Activated effector memory CD4-positive, alpha-beta T cell treated with anti-CD3 and anti-CD28 coated beads, Interleukin-2, amount 50 U/mL, for 16 hours (primary cell): ENCODE measurements around the gene ZDHHC14.

Source experiments
- DNase-seq: peaks from one replicate; pipeline ENCODE4 v3.0.0-alpha.2; 2020

ZDHHC14 gene

DNA sequence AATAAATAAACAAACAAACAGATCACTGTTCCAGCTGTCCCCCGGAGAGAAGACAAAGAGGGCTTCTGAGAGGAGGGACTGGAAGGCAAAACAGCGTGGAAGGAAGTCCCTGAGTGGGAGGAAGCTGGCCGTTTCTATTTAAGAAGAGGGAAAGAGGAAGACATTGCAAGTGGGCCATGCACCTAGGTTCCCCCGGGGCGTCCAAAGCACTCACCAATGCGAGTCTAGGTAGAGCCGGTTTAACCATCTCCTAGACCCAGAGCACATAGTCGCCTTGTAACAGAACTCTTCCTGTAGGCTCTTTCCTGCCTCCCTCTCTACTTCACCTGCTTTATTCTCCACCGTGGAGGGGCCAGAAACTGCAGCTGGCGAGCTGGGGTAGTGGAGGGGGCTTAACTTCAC lies 158.4 kb downstream of the ZDHHC14 start:
- DNase-seq: no peak

DNA sequence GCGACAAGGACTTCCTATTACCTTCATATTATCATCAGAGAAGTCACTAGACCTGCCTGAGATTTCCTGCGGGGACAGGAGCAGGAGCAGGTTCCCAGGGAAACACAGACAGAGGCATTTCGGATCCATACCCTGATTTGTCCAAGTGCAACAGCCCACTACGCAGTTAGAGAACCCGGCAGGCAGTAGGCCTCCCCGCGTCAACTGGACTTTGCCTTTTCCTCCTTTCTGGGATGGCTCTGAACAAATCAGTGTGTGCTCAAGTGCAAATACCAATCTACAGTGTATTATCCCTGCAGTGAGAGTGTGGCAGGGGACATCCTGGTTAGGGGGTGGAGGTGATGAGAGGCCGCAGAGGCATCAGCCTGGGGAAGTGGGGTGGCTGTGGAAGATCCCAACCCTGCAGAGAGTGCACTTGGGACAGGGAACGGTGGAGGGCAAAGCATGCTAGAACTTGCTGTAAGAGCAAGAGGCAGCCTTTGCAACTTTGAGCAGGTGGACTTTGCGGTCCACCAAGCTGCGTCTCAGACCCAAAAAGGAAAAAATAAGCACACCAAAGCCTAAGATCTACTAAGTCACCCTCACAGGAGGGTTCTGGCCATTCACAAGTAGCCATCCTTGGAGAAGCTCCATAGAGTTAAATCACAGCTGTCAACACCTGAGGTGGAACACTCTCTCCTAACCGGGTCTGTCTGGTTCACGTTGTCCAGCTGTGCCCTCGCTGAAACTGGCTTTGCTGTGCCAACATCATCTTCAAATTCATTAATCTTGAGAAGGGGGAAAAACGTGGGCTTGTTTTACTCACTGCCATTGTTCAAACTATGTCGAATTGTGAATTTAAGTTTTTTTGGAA lies 159.1 kb downstream of the ZDHHC14 start:
- no peak for DNase-seq

DNA sequence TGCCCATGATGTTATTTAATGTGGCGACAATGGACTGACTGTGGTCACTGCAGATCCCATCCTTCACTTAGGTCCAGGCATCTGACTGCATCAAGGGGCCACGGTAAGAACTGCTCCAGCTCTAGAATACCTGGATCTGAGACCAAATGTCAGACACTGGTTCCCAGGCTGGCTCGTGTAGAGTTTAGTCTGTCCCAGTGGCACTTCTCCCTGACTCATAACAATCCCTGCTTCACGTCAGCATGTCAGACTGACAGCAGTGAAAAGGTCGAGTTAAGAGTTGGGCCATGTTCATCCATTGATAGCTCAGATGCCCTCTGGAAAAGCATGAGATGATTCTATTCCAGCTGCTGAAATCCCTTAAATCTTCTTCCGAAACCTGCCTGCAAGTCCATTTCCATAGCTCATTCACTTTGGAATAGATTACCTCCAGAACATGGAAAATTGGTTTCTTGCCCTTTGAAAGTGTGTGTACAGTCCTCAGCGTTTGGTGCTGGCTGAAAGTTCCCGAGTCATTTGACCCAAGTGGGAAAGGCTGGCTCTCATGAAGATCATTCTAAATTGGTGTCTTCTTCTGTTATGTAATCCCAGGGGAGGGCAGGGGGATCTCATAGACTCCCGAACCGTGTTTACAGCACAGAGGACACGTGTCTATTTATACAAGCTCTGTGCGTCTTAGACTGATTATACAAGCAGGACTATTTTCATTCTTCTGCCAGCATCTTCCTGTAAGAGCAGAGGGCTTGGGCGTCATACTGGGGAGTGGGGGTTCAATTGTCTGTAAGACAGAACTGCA lies 160.8 kb downstream of the ZDHHC14 start:
- DNase-seq: no peak

DNA sequence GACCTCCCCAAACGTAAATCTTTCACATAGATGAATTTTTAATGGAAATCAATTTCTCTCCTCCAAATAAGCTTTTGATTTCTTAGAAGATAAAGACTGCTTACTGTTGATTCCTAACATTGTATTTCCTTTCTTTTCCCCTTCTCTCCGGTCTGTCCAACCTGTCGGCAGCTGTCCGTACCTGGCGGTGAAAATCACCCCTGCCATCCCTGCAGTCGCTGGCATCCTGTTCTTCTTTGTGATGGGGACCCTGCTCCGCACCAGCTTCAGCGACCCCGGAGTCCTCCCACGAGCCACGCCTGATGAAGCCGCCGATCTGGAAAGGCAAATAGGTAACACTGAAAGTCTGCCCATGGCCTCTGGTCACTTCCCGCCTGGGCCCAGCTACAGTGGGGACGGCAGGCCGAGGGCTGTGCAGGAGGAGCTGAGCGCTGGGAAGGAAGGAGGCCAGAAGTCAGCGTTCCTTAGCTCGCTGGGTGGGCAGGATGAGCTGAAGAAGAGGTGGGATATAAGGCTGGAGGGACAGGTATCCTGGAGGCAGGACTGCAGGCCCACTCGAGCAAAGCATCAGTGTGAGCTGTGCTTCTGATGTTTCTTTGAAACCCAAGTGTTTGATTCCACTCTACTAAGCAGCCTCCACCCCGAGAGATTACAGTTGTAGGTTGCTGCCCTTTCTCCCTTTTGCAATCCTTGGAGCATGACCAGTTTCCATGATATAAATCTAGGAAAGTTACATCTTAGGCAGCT lies 161.6 kb downstream of the ZDHHC14 start:
- no peak for DNase-seq

DNA sequence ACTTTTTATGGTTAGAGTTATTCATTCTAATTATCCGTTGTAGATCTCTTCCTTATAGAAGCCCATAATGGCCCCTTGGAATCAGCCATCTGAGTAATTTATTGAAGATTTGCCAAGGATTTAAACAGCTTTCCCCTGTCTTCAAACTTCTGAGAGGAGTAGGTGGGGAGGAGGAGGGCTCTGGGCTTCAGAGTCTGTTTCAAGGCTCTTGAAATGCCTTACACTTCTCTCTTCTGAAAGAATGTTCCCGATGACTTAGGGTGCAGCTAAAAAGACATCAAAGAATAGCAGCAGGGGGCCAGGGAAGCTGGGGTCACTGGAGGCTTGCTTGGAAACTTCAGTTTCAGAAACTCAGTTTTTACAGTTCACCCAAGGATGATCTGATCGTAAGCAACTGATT lies 165.3 kb downstream of the ZDHHC14 start:
- no peak for DNase-seq

DNA sequence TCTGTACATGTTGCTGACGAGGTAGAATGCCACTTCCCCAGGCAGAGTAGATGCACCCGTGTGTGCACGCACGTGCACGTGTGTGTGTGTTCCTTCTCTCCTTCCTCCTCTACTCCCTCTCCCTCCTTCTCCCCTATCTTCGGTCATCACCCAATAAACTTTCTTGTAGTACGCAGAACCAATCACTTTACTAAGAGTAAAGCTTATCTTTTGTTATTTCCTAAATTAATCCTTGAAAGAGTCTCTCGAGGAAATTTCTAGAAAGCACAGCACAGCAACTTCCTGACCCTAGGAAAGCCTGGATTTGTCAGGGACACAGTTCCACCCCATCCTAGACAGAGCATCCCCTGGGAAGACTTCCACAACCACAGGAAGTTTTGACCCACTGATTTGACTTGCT lies 166.1 kb downstream of the ZDHHC14 start:
- DNase-seq: no peak

DNA sequence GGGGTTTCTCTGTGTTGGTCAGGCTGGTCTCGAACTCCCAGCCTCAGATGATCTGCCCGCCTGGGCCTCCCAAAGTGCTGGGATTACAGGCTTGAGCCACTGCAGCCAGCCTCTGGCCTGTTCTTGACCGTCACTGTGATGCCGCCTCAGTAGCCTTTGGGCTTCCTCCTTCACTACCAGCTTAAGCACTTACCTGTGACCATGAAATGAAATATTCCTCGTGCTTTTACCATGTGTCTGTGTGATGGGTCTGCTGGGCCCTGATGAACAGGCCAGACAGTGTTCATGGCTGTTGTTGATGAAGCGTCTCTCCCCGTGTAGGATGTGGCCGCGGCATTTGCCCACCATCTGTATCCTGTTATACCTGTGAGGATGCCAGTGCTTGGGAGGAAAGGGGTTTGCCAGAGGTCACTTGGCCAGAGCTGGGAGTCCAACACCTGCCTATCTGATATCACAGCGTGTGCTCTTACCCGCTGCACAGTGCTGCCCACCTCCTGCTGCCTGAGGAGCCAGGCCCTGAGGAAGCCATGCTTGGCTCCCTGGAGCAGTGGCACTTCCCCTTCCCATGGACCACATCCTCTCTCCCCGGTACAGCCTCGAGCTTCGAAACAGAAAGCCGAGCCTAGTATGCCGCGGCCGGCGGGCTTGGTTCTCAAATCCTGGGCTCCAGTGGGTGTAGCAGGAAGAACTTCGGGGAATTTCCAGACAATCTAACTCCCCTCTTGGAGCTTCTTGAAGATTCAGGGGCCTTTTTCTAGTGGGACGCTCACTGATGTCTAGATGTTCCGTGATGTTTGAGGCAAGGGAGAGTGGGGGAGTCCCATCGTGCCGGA lies 167.9 kb downstream of the ZDHHC14 start:
- DNase-seq: no peak

DNA sequence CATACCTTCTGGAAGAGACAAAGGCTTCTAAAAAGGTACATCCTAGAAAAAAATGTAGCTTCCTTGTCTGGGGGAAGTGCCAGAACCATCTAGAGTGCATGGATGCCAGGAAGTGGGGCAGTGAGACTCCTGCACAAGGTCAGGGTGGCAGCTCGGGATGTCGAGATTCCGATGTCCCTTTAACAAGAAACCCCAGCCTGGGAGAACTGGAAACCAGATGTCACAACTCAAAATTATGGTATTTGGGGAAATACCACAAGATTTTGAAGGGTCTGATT lies 168.4 kb downstream of the ZDHHC14 start:
- DNase-seq: no peak

DNA sequence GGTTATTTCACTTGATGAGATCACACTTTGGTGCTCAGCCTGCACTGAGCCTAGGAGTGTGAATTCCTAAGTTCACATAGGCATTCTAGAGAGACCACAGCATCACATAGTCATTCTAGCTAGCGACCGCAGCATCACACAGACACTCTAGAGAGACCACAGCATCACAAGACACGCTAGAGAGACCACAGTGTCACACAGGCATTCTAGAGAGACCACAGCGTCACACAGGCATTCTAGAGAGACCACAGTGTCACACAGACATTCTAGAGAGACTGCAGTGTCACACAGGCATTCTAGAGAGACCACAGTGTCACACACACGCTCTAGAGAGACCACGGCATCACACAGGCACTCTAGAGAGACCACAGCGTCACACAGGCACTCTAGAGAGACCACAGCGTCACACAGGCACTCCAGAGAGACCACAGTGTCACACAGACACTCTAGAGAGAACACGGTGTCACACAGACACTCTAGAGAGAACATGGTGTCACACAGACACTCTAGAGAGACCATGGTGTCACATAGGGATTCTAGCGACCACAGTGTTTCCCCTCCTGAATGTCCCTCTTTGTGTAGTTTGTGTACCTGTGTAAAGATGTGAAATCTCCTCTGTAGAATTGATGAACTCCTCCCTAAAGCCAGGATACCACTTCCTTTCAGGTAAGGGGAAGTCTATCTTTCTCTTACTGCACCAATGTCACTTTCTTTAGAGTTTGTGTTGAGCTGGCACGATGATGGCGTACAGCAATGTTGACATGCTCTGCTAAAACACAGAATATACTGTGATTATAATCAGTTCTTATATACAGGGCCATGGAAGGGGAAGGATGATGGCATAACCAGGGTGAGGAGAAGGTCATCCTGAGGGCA lies 169.4 kb downstream of the ZDHHC14 start:
- no peak for DNase-seq

DNA sequence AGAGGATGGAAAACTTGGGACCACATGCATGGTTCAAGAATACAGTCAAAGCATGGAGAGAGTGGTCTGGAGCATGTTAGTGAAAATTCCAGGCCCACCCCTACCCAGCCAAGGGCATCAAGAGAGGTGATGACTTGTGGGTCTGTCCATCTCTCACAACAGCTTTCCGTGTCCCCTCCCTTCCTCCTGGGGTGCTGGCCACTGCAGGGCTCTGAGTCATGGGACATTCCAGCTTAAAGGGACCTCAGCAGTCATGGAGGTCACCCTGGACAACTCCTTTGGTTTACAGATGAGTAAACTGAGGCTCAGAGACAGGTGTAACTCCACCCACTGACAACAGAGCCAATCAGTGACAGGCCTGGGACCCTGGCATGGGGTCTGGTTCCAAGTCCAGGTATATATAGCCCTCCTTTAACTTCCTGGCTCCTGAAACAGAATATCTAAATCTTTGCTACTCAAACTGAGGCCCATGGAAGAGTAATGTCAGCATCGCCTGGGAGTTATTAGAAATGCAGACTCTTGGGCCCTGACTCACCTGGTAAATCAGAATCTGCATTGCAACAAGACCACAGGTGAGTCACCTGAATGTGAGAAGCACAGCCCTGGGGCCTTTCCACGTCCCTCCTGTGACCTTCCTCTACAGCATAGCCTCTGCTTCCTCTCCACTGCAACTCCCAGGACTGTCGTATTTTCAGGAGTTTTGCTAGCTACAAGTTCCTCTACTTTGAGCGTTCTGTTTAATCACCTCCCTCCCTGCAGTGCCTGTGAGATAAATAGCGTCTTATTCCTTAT lies 170.2 kb downstream of the ZDHHC14 start:
- DNase-seq: no peak

DNA sequence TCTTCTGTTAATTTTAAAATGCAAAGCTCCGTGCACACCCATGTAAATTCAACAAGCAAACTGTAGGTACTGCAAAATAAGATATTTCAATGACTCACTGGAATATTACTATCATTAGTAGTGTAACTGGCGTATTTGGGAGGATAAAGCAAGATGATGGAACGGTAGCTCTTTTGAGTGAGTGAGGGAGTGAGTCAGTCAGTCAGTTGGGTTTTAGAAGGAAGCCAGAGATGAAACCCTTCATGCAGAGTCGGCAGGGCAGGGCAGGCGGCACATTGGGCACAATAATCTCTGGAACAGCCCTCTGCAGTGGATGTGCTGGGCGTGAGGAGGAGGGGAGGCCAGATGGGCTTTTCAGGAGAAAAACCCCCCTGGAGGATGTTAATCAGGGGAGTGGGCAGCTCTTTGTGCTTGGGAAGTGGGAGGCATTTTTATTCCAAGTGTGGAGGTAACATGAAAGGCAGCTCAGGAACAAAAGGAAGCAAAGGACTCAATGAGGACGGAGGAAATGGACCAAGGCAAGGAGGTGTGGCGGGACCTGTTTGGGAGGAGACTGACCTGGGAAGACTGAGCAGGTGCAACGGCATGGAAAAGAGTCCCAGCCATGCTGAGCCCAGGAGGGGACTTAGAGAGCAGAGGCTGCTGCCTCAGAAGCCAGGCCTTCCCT lies 171.2 kb downstream of the ZDHHC14 start:
- DNase-seq: no peak

DNA sequence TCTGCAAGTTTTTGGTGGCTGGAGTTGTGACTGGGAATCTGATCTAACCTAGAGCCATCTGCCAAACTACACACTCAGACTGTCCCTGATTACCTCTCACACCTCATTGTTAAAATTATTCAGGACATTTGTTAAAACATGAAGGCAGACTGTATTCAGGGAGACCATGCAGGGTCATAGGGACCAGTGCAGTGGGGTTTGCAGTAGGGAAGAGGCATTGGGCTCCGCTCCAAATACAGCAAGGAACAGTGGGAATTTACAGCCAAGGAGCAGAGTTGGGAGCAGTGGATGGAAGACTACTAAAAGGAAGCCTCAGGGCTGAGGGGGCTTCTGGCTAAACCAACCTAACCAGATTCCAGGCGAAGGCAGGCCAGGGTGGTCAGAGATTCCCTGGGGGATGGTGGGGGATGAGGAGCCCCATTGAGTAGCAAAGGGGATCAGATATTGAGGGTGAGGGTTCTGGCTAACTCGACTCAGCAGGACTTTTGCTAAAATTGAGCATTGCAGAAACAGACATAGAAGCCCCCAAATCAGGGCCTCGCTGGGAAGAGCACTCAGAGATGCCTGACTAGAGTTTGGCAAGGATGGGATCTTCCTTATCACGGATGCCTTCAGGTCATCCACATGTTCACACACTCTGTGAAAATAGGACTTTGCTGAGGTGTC lies 172.0 kb downstream of the ZDHHC14 start:
- no peak for DNase-seq

DNA sequence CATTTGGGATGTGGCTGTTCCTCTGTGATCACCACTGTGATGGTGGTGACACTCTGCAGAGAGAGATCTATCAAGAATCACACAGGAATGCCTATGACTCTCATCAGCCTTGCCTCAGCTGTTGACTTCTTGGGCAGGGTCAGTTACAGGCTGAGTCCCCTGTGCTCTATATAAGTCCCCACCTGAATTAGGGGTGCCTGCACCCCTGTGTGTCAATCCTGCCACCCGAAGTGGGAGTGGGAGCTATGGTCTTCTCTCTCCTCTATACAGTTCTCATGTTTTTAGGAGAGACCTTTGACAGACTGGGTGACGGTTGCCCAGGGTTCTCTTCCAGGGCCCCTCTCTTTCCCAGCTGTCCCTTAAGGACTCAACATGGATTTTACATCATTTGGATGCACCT lies 173.8 kb downstream of the ZDHHC14 start:
- no peak for DNase-seq

DNA sequence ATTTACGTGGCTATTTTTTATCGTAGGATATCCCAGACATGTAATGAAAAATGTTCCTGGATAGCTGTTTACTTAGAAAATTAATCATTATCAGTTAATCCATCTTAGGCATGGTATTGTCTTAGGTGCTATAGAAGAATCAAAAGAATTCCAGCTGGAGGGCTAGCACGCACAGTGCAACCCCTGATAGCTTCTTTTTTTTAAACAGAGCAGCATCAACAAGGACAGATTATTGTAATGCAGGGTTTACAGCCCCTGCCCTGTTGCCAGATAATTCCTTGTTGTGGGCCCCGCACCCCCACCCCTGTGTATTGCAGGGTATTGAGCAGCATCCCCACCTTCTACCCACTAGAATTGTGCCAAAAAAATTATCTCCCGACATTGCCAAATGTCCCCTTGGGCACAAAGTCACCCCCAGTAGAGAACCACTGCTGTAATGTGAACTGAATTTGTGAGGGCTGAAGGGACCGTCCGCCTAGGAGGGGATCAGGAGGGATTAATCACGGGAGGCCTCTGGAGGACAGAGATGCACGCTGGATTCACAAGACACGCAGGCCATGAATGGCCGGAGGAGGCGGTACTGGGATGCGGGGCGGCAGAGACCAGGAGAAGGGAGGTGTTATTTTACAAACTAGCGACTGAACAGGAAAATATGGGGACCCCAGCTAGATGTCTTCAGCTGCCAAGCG lies 174.6 kb downstream of the ZDHHC14 start:
- DNase-seq: no peak

DNA sequence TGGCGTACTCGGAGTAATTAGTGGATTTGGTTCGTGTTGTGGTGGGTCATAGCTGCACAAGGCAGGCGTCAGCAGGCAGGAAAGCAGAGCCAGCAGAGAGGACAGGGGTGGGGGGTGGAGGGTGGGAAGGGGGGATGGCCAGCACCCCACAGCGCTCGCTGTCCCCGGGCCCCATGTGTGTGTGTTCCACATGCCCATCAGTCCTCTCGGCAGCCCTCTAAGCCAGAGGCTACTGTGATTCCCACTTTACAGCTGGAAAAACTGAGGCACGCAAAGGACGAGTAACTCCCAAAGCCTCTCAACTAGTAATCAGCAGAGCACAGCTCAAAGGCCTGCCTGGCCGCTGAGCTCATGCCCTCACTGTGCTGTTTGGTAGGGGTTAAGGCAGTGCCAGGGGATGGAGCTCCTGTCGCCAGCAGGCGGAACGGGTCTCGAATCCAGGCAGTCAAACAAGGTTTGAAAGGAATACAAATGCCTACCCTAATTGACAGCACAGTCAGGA lies 175.2 kb downstream of the ZDHHC14 start:
- DNase-seq: no peak

DNA sequence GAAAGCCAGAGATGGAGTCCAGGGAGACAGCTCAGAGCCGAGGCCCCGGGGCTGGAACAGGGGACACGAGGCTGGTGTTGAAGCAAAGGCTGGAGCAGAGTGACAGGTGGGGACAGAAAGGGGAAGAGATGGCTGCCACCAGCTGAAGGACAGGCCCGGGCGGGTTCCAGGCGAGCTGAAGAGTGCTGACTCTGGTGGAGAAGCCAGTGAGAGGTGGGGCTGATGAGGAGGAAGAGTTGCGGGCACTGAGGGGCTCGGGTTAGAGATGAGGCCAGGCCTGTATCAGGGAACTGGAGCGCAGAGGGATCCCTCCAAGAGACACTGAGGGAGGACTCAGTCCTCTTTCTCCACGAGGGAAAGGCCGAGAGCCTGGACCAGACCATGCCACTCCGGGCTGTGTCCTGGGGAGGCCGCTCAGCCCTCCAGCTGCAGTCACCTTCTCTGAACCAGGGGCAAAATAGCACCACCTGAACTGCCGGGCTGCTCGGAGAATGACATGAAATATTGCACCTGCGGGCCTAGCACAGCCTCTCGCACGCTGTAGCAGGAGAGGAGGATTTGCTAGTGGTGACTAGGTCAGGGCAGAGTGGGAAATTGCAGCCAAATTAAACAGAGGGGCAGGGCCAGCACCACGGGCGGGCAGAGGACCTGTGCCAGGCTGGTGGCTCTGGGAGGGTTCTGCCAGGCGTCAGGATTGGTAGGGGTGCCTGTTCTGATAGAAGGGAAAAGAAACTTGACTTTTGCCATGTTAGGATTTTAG lies 175.9 kb downstream of the ZDHHC14 start:
- DNase-seq: no peak

DNA sequence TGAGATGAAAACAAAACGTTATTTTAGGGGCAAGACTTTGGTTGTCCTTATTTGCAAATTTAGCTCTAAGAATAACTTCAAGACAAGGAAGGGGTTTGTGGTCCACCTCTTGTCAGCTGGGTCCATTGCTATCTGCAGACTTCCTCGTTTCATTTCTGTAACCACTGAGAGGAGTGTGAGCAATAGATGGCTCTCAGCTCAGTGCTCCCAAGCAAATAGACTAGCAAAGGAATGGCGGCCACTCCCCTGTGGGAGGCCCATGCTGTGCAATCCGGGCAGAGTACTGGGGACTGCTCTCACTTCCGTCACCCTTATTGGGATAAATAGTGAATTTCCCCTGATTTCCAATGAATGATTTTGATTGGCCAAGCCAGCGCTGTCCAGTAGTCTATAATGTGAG lies 176.6 kb downstream of the ZDHHC14 start:
- no peak for DNase-seq

DNA sequence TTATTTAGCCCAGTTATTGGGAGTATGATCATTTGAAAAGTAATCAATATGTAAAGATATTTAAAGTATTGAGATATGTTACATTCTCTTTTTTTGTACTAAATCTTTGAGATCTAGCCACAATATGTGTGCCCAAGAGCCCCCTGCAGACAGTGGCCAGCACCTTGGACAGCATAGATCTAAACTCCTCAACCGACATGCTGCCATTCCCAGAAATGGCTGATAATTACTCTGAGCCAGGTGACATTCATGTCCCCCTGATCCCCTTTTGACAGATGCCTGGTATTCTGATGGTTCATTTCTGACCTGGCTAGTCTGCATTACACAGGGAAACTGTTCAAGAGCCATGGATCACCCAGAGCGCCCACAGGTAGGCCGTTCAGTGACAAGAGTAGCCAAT lies 177.1 kb downstream of the ZDHHC14 start:
- no peak for DNase-seq
